IMR-90 (cell line): ENCODE data around the gene TMEM218. TPM values are rescaled to one million over a fixed set of nuclear protein-coding genes. Genes with fewer than 3 reads are reported as not detected.

ENCODE experiments used
- ATAC-seq: fragments of 200-7000 bp; cut with Tn5 transposase; 2 replicates; pipeline ENCODE4 v1.9.1; 2020; ENCODE audit warnings: low read depth, mild to moderate bottlenecking, moderate library complexity
- BruUV-seq: library from RNA; stranded (reverse); fragments of 400-500 nt; replicated peaks from 2 replicates; lab custom pipeline; 2021; lab: Mats Ljungman, UMichigan
- CTCF ChIA-PET: fragments of 300-600 bp; formaldehyde crosslinking; extraction: SDS; loops from one replicate; lab custom pipeline; 2021; ENCODE audit warnings: antibody characterized with exemption; lab: Yijun Ruan, JAX
- POLR2A ChIA-PET: fragments of 300-600 bp; sonication (Branson Sonifier 250); formaldehyde crosslinking; loops from one replicate; lab custom pipeline; 2022; ENCODE audit warnings: antibody characterized with exemption; ENCODE audit not compliant: unreplicated experiment; lab: Charles Lee
- DNase-seq: peaks from one replicate; pipeline ENCODE4 v3.0.0; 2013
- H2AFZ ChIP-seq: replicated peaks from 2 replicates; pipeline ENCODE3; 2013; ENCODE audit warnings: low read length, mild to moderate bottlenecking; ENCODE audit not compliant: poor library complexity
- H2AK5ac ChIP-seq: 2 replicates; pipeline ENCODE4 v1.6.1; 2013; ENCODE audit warnings: low read depth, low read length, inconsistent platforms
- H2AK9ac ChIP-seq: replicated peaks from 2 replicates; pipeline ENCODE3; 2013; ENCODE audit warnings: mild to moderate bottlenecking, low read depth, low read length, moderate library complexity; ENCODE audit not compliant: poor library complexity
- H2BK120ac ChIP-seq: 2 replicates; pipeline ENCODE4 v1.6.1; 2013; ENCODE audit warnings: low read depth, low read length, inconsistent platforms
- H2BK15ac ChIP-seq: 3 replicates; pipeline ENCODE4 v1.6.1; 2013; ENCODE audit warnings: low read depth, low read length, inconsistent platforms
- H2BK20ac ChIP-seq: 2 replicates; pipeline ENCODE4 v1.6.1; 2013; ENCODE audit warnings: low read depth, mild to moderate bottlenecking, inconsistent platforms, low read length, moderate library complexity
- H2BK5ac ChIP-seq: 2 replicates; pipeline ENCODE4 v1.6.1; 2013; ENCODE audit warnings: mild to moderate bottlenecking, low read depth, low read length, inconsistent platforms; ENCODE audit not compliant: poor library complexity, severe bottlenecking
- H3K14ac ChIP-seq: replicated peaks from 2 replicates; pipeline ENCODE4 v1.6.1; 2013; ENCODE audit warnings: low read depth, low read length, inconsistent platforms
- H3K18ac ChIP-seq: 2 replicates; pipeline ENCODE4 v1.6.1; 2013; ENCODE audit warnings: low read depth, low read length, control low read depth
- H3K23ac ChIP-seq: 2 replicates; pipeline ENCODE4 v1.6.1; 2013; ENCODE audit warnings: low read depth, low read length, inconsistent platforms
- H3K27ac ChIP-seq: 2 replicates; pipeline ENCODE4 v1.5.1; 2013; ENCODE audit warnings: mild to moderate bottlenecking, control low read depth, low read length; ENCODE audit not compliant: insufficient read depth
- H3K27me3 ChIP-seq: 2 replicates; pipeline ENCODE4 v1.6.1; 2013; ENCODE audit warnings: low read length; ENCODE audit not compliant: control insufficient read depth, insufficient read depth
- H3K36me3 ChIP-seq: 2 replicates; pipeline ENCODE4 v1.6.1; 2013; ENCODE audit warnings: low read length, mixed read lengths; ENCODE audit not compliant: control insufficient read depth, insufficient read depth
- H3K4ac ChIP-seq: 2 replicates; pipeline ENCODE4 v1.6.1; 2013; ENCODE audit warnings: low read depth, low read length, inconsistent platforms
- H3K4me1 ChIP-seq: 2 replicates; pipeline ENCODE4 v1.6.1; 2013; ENCODE audit warnings: low read length, mixed read lengths; ENCODE audit not compliant: control insufficient read depth, insufficient read depth
- H3K4me2 ChIP-seq: 2 replicates; pipeline ENCODE4 v1.6.1; 2013; ENCODE audit warnings: low read depth, mild to moderate bottlenecking, control low read depth, low read length, moderate library complexity
- H3K4me3 ChIP-seq: 2 replicates; pipeline ENCODE4 v1.5.1; 2013; ENCODE audit warnings: low read depth, mild to moderate bottlenecking, control low read depth, low read length, moderate library complexity; ENCODE audit not compliant: insufficient read depth
- H3K56ac ChIP-seq: 2 replicates; pipeline ENCODE4 v1.6.1; 2013; ENCODE audit warnings: low read length, inconsistent platforms; ENCODE audit not compliant: insufficient read depth; ENCODE audit errors: extremely low read depth
- H3K79me1 ChIP-seq, 2 experiments: 2 replicates each; pipeline ENCODE4 v1.6.1; 2013; ENCODE audit warnings: low read length in 2 of 2, inconsistent platforms in 1 of 2, low read depth in 1 of 2
- H3K9ac ChIP-seq: 2 replicates; pipeline ENCODE4 v1.6.1; 2013; ENCODE audit warnings: low read depth, low read length, control low read depth
- H3K9me1 ChIP-seq: 2 replicates; pipeline ENCODE4 v1.6.1; 2013; ENCODE audit warnings: low read length, inconsistent platforms; ENCODE audit not compliant: insufficient read depth
- H3K9me3 ChIP-seq: 2 replicates; pipeline ENCODE4 v1.6.1; 2013; ENCODE audit warnings: low read length; ENCODE audit not compliant: control insufficient read depth, insufficient read depth
- H4K20me1 ChIP-seq: 2 replicates; pipeline ENCODE4 v1.6.1; 2013; ENCODE audit warnings: low read length, inconsistent platforms; ENCODE audit not compliant: insufficient read depth
- H4K5ac ChIP-seq: 2 replicates; pipeline ENCODE4 v1.6.1; 2013; ENCODE audit warnings: mild to moderate bottlenecking, low read depth, low read length, control low read depth
- H4K8ac ChIP-seq, 2 experiments: 2 replicates each; pipeline ENCODE4 v1.6.1; 2013; ENCODE audit warnings: low read depth in 2 of 2, low read length in 2 of 2, control low read depth in 1 of 2, inconsistent platforms in 1 of 2
- H4K91ac ChIP-seq: 2 replicates; pipeline ENCODE4 v1.6.1; 2013; ENCODE audit warnings: low read depth, low read length, inconsistent platforms; ENCODE audit not compliant: insufficient read depth
- BHLHE40 ChIP-seq: fragments of 150-350 bp; IDR thresholded peaks from 2 replicates; pipeline ENCODE4 v1.6.1; 2016; ENCODE audit warnings: mild to moderate bottlenecking, low read depth, low read length
- CEBPB ChIP-seq: IDR thresholded peaks from 2 replicates; pipeline ENCODE4 v1.6.1; 2012; ENCODE audit warnings: low read depth, low read length, improper control_type of control experiment
- CHD1 ChIP-seq: IDR thresholded peaks from 2 replicates; pipeline ENCODE4 v1.6.1; 2012; ENCODE audit warnings: low read depth, low read length, improper control_type of control experiment
- FOS ChIP-seq: fragments of 150-350 bp; IDR thresholded peaks from 2 replicates; pipeline ENCODE4 v1.6.1; 2016; ENCODE audit warnings: low read depth, low read length
- MAFK ChIP-seq: IDR thresholded peaks from 2 replicates; pipeline ENCODE4 v1.6.1; 2012; ENCODE audit warnings: low read depth, low read length, improper control_type of control experiment
- MAZ ChIP-seq: IDR thresholded peaks from 2 replicates; pipeline ENCODE4 v1.6.1; 2012; ENCODE audit warnings: low read depth, mild to moderate bottlenecking, low read length, improper control_type of control experiment, moderate library complexity, borderline replicate concordance
- MXI1 ChIP-seq: IDR thresholded peaks from 2 replicates; pipeline ENCODE4 v1.6.1; 2012; ENCODE audit warnings: low read depth, mild to moderate bottlenecking, low read length, moderate library complexity, borderline replicate concordance
- NFE2L2 ChIP-seq: fragments of 150-350 bp; IDR thresholded peaks from 2 replicates; pipeline ENCODE4 v1.6.1; 2016; ENCODE audit warnings: low read depth, mild to moderate bottlenecking, low read length
- POLR2A ChIP-seq: IDR thresholded peaks from 2 replicates; pipeline ENCODE4 v1.6.1; 2012; ENCODE audit warnings: mild to moderate bottlenecking, low read depth, low read length
- RAD21 ChIP-seq: IDR thresholded peaks from 2 replicates; pipeline ENCODE4 v1.6.1; 2012; ENCODE audit warnings: low read length, improper control_type of control experiment
- RCOR1 ChIP-seq: IDR thresholded peaks from 2 replicates; pipeline ENCODE4 v1.6.1; 2012; ENCODE audit warnings: mild to moderate bottlenecking, low read length, improper control_type of control experiment; ENCODE audit not compliant: insufficient replicate concordance
- RFX5 ChIP-seq: IDR thresholded peaks from 2 replicates; pipeline ENCODE4 v1.8.0; 2012; ENCODE audit warnings: low read depth, mild to moderate bottlenecking, low read length, moderate library complexity
- SMC3 ChIP-seq: fragments of 150-350 bp; IDR thresholded peaks from 2 replicates; pipeline ENCODE4 v1.6.1; 2016; ENCODE audit warnings: low read depth, mild to moderate bottlenecking, antibody characterized with exemption, low read length, moderate library complexity
- WGBS, 2 experiments: methylation state at CpG; one replicate each; pipeline versions ENCODE4 v1.1.5 to v1.1.7; 2013; ENCODE audit warnings: missing lambda C conversion rate in 2 of 2; ENCODE audit not compliant: insufficient read length in 1 of 2; ENCODE audit errors: extremely low coverage in 2 of 2; 5-methylcytosine and 5-hydroxymethylcytosine counted together
- dilution Hi-C: fragments of 300-500 bp; cut with HindIII; formaldehyde crosslinking; loops from one replicate; pipeline ENCODE4 v1.14.3; 2018; ENCODE audit warnings: low sequenced_read_pairs; ENCODE audit not compliant: unreplicated experiment
- in situ Hi-C: fragments of 300-500 bp; cut with MboI; formaldehyde crosslinking; loops from 3 replicates; pipeline ENCODE4 v1.14.3; 2019; ENCODE audit warnings: low sequenced_read_pairs, inconsistent platforms, mixed read lengths
- intact Hi-C: fragments of 100-400 bp; cut with micrococcal nuclease; formaldehyde crosslinking; loops from 2 replicates; pipeline ENCODE4 v1.10.0; 2022
- polyA plus RNA-seq, 3 experiments: library from polyadenylated mRNA; depleted of rRNA; stranded (reverse); fragments of >200 nt; gene quantifications; 2 replicates each; pipeline ENCODE4 v1.2.3, GENCODE V29; 2012; ENCODE audit warnings: low replicate concordance in 1 of 3
- total RNA-seq: library from RNA; depleted of rRNA; stranded (reverse); fragments of >200 nt; gene quantifications from 2 replicates; pipeline ENCODE4 v1.2.3, GENCODE V29; 2012
- TF ChIP-seq, protein P1 (sequence below): fragments of 150-350 bp; IDR thresholded peaks from 2 replicates; pipeline ENCODE4 v1.6.1; 2016; ENCODE audit warnings: low read depth, mild to moderate bottlenecking, low read length, moderate library complexity, borderline replicate concordance
- TF ChIP-seq, protein P2 (sequence below): fragments of 150-350 bp; IDR thresholded peaks from 2 replicates; pipeline ENCODE4 v1.6.1; 2017; ENCODE audit warnings: mild to moderate bottlenecking, antibody characterized with exemption, low read length, low read depth
- TF ChIP-seq, protein P3 (sequence below): conservative IDR thresholded peaks from 2 replicates; pipeline ENCODE4 v1.5.1; 2012; ENCODE audit warnings: mild to moderate bottlenecking, low read depth, low read length, improper control_type of control experiment

TMEM218 gene
- total and polyA plus RNA-seq, 2 of the 4 experiments (the other 2 are of a cell fraction) = 19.4 to 23.0 TPM

DNA sequence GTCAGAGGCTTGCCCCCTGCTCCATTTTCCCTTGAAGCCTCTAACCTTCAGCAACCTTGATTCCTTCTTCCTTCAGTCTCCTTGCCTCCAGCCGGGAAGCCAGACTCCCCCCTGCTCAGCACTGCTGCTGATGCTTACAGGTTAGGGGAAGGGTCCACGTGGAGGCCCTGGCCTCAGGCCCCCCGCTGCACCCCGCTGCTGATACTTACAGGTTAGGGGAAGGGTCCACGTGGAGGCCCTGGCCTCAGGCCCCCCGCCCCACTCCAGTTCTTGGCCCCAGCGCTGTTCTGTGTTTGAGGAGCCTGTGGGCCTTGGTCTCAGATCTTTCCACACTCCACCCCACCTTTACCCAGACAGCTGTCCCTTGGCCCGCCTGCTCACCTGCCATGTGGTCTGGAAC, 27.5 kb upstream of the TMEM218 start:
- no peak overlapping the region for H4K5ac ChIP-seq
- no peak overlapping the region for H3K23ac ChIP-seq
- no peak overlapping the region for H4K91ac ChIP-seq
- H4K20me1 ChIP-seq = no peaks in the 10 kb centered on the region
- dilution Hi-C loops (no loop called here), in situ Hi-C loops (no loop called here), intact Hi-C loops (no loop called here)
- H3K27me3 ChIP-seq = peaks cover 8% of the 10 kb centered on the region
- no peak overlapping the region for H3K9ac ChIP-seq
- H3K4ac ChIP-seq = no peak overlapping the region
- no peaks in the 10 kb centered on the region for H3K9me3 ChIP-seq
- H2AK9ac ChIP-seq = no peak overlapping the region
- H3K56ac ChIP-seq = no peak overlapping the region
- TF ChIP-seq NFE2L2 (no peak), MAZ (no peak), RCOR1 (no peak), BHLHE40 (no peak), CEBPB (no peak), RAD21 (no peak), CHD1 (no peak), MXI1 (no peak), FOS (no peak), POLR2A (no peak), RFX5 (no peak), SMC3 (no peak), MAFK (no peak)
- TF ChIP-seq, protein P1, sequence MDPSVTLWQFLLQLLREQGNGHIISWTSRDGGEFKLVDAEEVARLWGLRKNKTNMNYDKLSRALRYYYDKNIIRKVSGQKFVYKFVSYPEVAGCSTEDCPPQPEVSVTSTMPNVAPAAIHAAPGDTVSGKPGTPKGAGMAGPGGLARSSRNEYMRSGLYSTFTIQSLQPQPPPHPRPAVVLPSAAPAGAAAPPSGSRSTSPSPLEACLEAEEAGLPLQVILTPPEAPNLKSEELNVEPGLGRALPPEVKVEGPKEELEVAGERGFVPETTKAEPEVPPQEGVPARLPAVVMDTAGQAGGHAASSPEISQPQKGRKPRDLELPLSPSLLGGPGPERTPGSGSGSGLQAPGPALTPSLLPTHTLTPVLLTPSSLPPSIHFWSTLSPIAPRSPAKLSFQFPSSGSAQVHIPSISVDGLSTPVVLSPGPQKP = no peak
- TF ChIP-seq, protein P2, sequence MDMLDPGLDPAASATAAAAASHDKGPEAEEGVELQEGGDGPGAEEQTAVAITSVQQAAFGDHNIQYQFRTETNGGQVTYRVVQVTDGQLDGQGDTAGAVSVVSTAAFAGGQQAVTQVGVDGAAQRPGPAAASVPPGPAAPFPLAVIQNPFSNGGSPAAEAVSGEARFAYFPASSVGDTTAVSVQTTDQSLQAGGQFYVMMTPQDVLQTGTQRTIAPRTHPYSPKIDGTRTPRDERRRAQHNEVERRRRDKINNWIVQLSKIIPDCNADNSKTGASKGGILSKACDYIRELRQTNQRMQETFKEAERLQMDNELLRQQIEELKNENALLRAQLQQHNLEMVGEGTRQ = no peak
- TF ChIP-seq, protein P3, sequence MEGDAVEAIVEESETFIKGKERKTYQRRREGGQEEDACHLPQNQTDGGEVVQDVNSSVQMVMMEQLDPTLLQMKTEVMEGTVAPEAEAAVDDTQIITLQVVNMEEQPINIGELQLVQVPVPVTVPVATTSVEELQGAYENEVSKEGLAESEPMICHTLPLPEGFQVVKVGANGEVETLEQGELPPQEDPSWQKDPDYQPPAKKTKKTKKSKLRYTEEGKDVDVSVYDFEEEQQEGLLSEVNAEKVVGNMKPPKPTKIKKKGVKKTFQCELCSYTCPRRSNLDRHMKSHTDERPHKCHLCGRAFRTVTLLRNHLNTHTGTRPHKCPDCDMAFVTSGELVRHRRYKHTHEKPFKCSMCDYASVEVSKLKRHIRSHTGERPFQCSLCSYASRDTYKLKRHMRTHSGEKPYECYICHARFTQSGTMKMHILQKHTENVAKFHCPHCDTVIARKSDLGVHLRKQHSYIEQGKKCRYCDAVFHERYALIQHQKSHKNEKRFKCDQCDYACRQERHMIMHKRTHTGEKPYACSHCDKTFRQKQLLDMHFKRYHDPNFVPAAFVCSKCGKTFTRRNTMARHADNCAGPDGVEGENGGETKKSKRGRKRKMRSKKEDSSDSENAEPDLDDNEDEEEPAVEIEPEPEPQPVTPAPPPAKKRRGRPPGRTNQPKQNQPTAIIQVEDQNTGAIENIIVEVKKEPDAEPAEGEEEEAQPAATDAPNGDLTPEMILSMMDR = no peak
- no peak overlapping the region for H3K27ac ChIP-seq
- no peak overlapping the region for H3K14ac ChIP-seq
- no peak overlapping the region for H2BK5ac ChIP-seq
- no peaks in the 10 kb centered on the region for H3K36me3 ChIP-seq
- WGBS, 2 experiments = no CpG with 5 or more reads among the region's 8 CpGs
- H2AK5ac ChIP-seq = no peak overlapping the region
- BruUV-seq = no TSS peak
- no peak overlapping the region for H3K18ac ChIP-seq
- H3K9me1 ChIP-seq = no peaks in the 10 kb centered on the region
- no peak overlapping the region for H2BK120ac ChIP-seq
- H2BK15ac ChIP-seq = no peak overlapping the region
- no peak overlapping the region for H3K4me2 ChIP-seq
- no peak for ATAC-seq
- no peaks in the 10 kb centered on the region for H3K79me1 ChIP-seq
- no peaks in the 10 kb centered on the region; the same call in 1 of the 2 replicates for H3K4me1 ChIP-seq
- H2AFZ ChIP-seq = no peak overlapping the region
- H2BK20ac ChIP-seq = no peak overlapping the region
- no peak overlapping the region for H3K4me3 ChIP-seq
- ChIA-PET POLR2A (no interaction called here), CTCF (no interaction called here)
- no peak for DNase-seq
- no peak overlapping the region for H4K8ac ChIP-seq
